GM10248 (cell line): ENCODE measurements around the gene ZKSCAN8.

ENCODE experiments used
- CTCF ChIA-PET: fragments of 300-600 bp; sonication (Branson Sonifier 250); formaldehyde crosslinking; extraction: SDS; loops from one replicate; lab custom pipeline; 2021; ENCODE audit warnings: antibody characterized with exemption; lab: Yijun Ruan, JAX
- POLR2A ChIA-PET: fragments of 350-650 bp; sonication (Branson Sonifier 250); formaldehyde crosslinking; extraction: SDS; loops from one replicate; lab custom pipeline; 2020; ENCODE audit warnings: antibody characterized with exemption; lab: Yijun Ruan, JAX
- DNase-seq: peaks from one replicate; pipeline ENCODE4 v3.0.0; 2012; ENCODE audit errors: extremely low spot score
- CTCF ChIP-seq: IDR thresholded peaks from 2 replicates; pipeline ENCODE4 v1.5.1; 2012; ENCODE audit warnings: mild to moderate bottlenecking, low read depth; ENCODE audit errors: extremely low read depth, missing control alignments, control extremely low read depth

ZKSCAN8 gene

GRCh38 chr6:28124971-28125353 lies 16.7 kb upstream of the ZKSCAN8 start:
- no peak for TF ChIP-seq CTCF
- POLR2A ChIA-PET, result interaction anchor here (1.2 kb wide), 1 partner anchor 20 kb away, joined by 3 read pairs; no protein-coding TSS in a partner anchor
- DNase-seq, result no peak
- CTCF ChIA-PET, result interaction anchor here (1.4 to 1.6 kb wide), 3 partner anchors 11 to 231 kb away, joined by 3 to 11 read pairs (median 4); no protein-coding TSS in a partner anchor

- POLR2A ChIA-PET, result interaction anchor here (1.2 kb wide), 1 partner anchor 20 kb away, joined by 3 read pairs; no protein-coding TSS in a partner anchor
- CTCF ChIA-PET, result interaction anchor here (1.4 to 1.6 kb wide), 3 partner anchors 11 to 231 kb away, joined by 3 to 11 read pairs (median 4); no protein-coding TSS in a partner anchor
- TF ChIP-seq CTCF, result no peak
Measured at GRCh38 chr6:28125401-28125800, 16.3 kb upstream of the ZKSCAN8 start.

GRCh38 chr6:28134015-28134414 lies 7.7 kb upstream of the ZKSCAN8 start:
- ChIA-PET POLR2A (no interaction called here), CTCF (interaction anchor here (0.7 to 1.0 kb wide), 2 partner anchors 11 to 222 kb away, joined by 3 read pairs; no protein-coding TSS in a partner anchor)
- DNase-seq, result no peak
- TF ChIP-seq CTCF, result peak; percentile 52

More at GRCh38 chr6:28125401-28125800, 16.3 kb upstream of the ZKSCAN8 start:
- no peak for DNase-seq

GRCh38 chr6:28134716-28135115 lies 7.0 kb upstream of the ZKSCAN8 start:
- no peak for DNase-seq
- CTCF ChIA-PET, result interaction anchor here (1.0 kb wide), 1 partner anchor 221 kb away, joined by 3 read pairs; no protein-coding TSS in a partner anchor
- no peak for TF ChIP-seq CTCF
- POLR2A ChIA-PET, result no interaction called here

GRCh38 chr6:28135393-28135792 lies 6.3 kb upstream of the ZKSCAN8 start:
- no peak for TF ChIP-seq CTCF
- ChIA-PET POLR2A (no interaction called here), CTCF (interaction anchor here (2.5 kb wide), 1 partner anchor 220 kb away, joined by 13 read pairs; no protein-coding TSS in a partner anchor)
- DNase-seq, result no peak

- ChIA-PET POLR2A (no interaction called here), CTCF (interaction anchor here (1.0 to 2.5 kb wide), 6 partner anchors 8 to 246 kb away, joined by 3 to 13 read pairs (median 3); no protein-coding TSS in a partner anchor)
Measured at GRCh38 chr6:28136585-28137504, 4.8 kb upstream of the ZKSCAN8 start.

More at GRCh38 chr6:28136585-28137504, 4.8 kb upstream of the ZKSCAN8 start:
- TF ChIP-seq CTCF, result no peak
- DNase-seq, result peak; percentile 78
